ENCODE results near the gene BIRC7. TPM values are rescaled to one million over a fixed set of nuclear protein-coding genes. Genes with fewer than 3 reads are reported as not detected.

BIRC7 gene
- total RNA-seq, 2 experiments from 2014 or later: 0.37 to 0.74 TPM

- ATAC-seq (no peak), DNase-seq (no peak)
- Mint-ChIP-seq H3K27ac (peak overlapping the region; percentile 84), H3K27me3 (ENCODE audit: low read depth) (no peaks in the 10 kb centered on the region), H3K9me3 (ENCODE audit: insufficient read depth) (no peaks in the 10 kb centered on the region), H3K4me3 (peak overlapping the region; percentile 86), H3K4me1 (ENCODE audit: low read depth) (peaks cover 25% of the 10 kb centered on the region), H3K36me3 (ENCODE audit: low read depth) (peaks cover 9% of the 10 kb centered on the region)
- ChIA-PET CTCF (no interaction called here), POLR2A (interaction anchor here (1.5 to 1.7 kb wide), 2 partner anchors 10 to 59 kb away, joined by 4 to 7 read pairs; no protein-coding TSS in a partner anchor)
Observed at GRCh38 chr20:63273635-63274380, 38.1 kb downstream of the BIRC7 start.

- ChIA-PET CTCF (no interaction called here), POLR2A (no interaction called here)
- Mint-ChIP-seq H3K4me1 (ENCODE audit: low read depth) (peaks cover 25% of the 10 kb centered on the region), H3K27ac (no peak overlapping the region), H3K36me3 (ENCODE audit: low read depth) (peaks cover 9% of the 10 kb centered on the region), H3K27me3 (ENCODE audit: low read depth) (no peaks in the 10 kb centered on the region), H3K4me3 (peak overlapping the region; percentile 36), H3K9me3 (ENCODE audit: insufficient read depth) (no peaks in the 10 kb centered on the region)
- ATAC-seq (no peak), DNase-seq (no peak)
Observed at GRCh38 chr20:63274381-63275228, 38.9 kb downstream of the BIRC7 start.

GRCh38 chr20:63275825-63276224, 40.1 kb downstream of the BIRC7 start:
- POLR2A ChIA-PET: no interaction called here
- H3K27me3 Mint-ChIP-seq (ENCODE audit: low read depth): no peaks in the 10 kb centered on the region
- H3K4me1 Mint-ChIP-seq (ENCODE audit: low read depth): peaks cover 25% of the 10 kb centered on the region
- no peak for ATAC-seq
- H3K9me3 Mint-ChIP-seq (ENCODE audit: insufficient read depth): no peaks in the 10 kb centered on the region
- CTCF ChIA-PET: no interaction called here
- peaks cover 12% of the 10 kb centered on the region for H3K36me3 Mint-ChIP-seq (ENCODE audit: low read depth)
- no peak overlapping the region for H3K4me3 Mint-ChIP-seq
- H3K27ac Mint-ChIP-seq: no peak overlapping the region
- DNase-seq: no peak

- Mint-ChIP-seq H3K4me1 (ENCODE audit: low read depth) (peaks cover 21% of the 10 kb centered on the region), H3K4me3 (no peak overlapping the region), H3K9me3 (ENCODE audit: insufficient read depth) (no peaks in the 10 kb centered on the region), H3K36me3 (ENCODE audit: low read depth) (peaks cover 13% of the 10 kb centered on the region), H3K27ac (no peak overlapping the region), H3K27me3 (ENCODE audit: low read depth) (no peaks in the 10 kb centered on the region)
- ATAC-seq (no peak), DNase-seq (no peak)
- ChIA-PET POLR2A (interaction anchor here (0.7 kb wide), 1 partner anchor 10 kb away, joined by 3 read pairs; no protein-coding TSS in a partner anchor), CTCF (no interaction called here)
Observed at GRCh38 chr20:63276956-63277355, 41.3 kb downstream of the BIRC7 start.

- peaks cover 21% of the 10 kb centered on the region for H3K4me1 Mint-ChIP-seq (ENCODE audit: low read depth)
- H3K9me3 Mint-ChIP-seq (ENCODE audit: insufficient read depth): no peaks in the 10 kb centered on the region
- H3K4me3 Mint-ChIP-seq: no peak overlapping the region
- H3K27me3 Mint-ChIP-seq (ENCODE audit: low read depth): no peaks in the 10 kb centered on the region
- no peak overlapping the region for H3K27ac Mint-ChIP-seq
- H3K36me3 Mint-ChIP-seq (ENCODE audit: low read depth): peaks cover 13% of the 10 kb centered on the region
- ATAC-seq: no peak
- CTCF ChIA-PET: no interaction called here
- DNase-seq: no peak
- POLR2A ChIA-PET: interaction anchor here (0.7 kb wide), 1 partner anchor 9 kb away, joined by 3 read pairs; no protein-coding TSS in a partner anchor
Observed at GRCh38 chr20:63277466-63278272, 42.0 kb downstream of the BIRC7 start.

- CTCF ChIA-PET: no interaction called here
- no peaks in the 10 kb centered on the region for H3K9me3 Mint-ChIP-seq (ENCODE audit: insufficient read depth)
- H3K36me3 Mint-ChIP-seq (ENCODE audit: low read depth): peaks cover 13% of the 10 kb centered on the region
- DNase-seq (no peak), ATAC-seq (no peak)
- H3K27ac Mint-ChIP-seq: no peak overlapping the region
- no peaks in the 10 kb centered on the region for H3K27me3 Mint-ChIP-seq (ENCODE audit: low read depth)
- POLR2A ChIA-PET: no interaction called here
- no peak overlapping the region for H3K4me3 Mint-ChIP-seq
- peaks cover 18% of the 10 kb centered on the region for H3K4me1 Mint-ChIP-seq (ENCODE audit: low read depth)
Observed at GRCh38 chr20:63278661-63279060, 43.0 kb downstream of the BIRC7 start.

GRCh38 chr20:63279931-63280330, 44.2 kb downstream of the BIRC7 start:
- no peak for ATAC-seq
- ChIA-PET POLR2A (no interaction called here), CTCF (interaction anchor here (0.6 to 3.0 kb wide), 3 partner anchors 11 to 875 kb away, joined by 3 to 14 read pairs (median 3); no protein-coding TSS in a partner anchor)
- Mint-ChIP-seq H3K4me1 (ENCODE audit: low read depth) (peaks cover 10% of the 10 kb centered on the region), H3K27ac (no peak overlapping the region), H3K27me3 (ENCODE audit: low read depth) (no peaks in the 10 kb centered on the region), H3K9me3 (ENCODE audit: insufficient read depth) (no peaks in the 10 kb centered on the region), H3K36me3 (ENCODE audit: low read depth) (peaks cover 13% of the 10 kb centered on the region), H3K4me3 (no peak overlapping the region)
- DNase-seq: no peak

- ATAC-seq (no peak), DNase-seq (no peak)
- Mint-ChIP-seq H3K9me3 (ENCODE audit: insufficient read depth) (no peaks in the 10 kb centered on the region), H3K36me3 (ENCODE audit: low read depth) (peaks cover 13% of the 10 kb centered on the region), H3K27me3 (ENCODE audit: low read depth) (no peaks in the 10 kb centered on the region), H3K4me3 (no peak overlapping the region), H3K27ac (peak overlapping the region; percentile 46), H3K4me1 (ENCODE audit: low read depth) (peaks cover 6% of the 10 kb centered on the region)
- ChIA-PET CTCF (interaction anchor here (0.6 to 3.0 kb wide), 3 partner anchors 10 to 874 kb away, joined by 3 to 14 read pairs (median 3); no protein-coding TSS in a partner anchor), POLR2A (interaction anchor here (1.1 kb wide), 1 partner anchor 16 kb away, joined by 4 read pairs; no protein-coding TSS in a partner anchor)
Observed at GRCh38 chr20:63280371-63280770, 44.7 kb downstream of the BIRC7 start.

GRCh38 chr20:63280929-63281545, 45.3 kb downstream of the BIRC7 start:
- Mint-ChIP-seq H3K4me1 (ENCODE audit: low read depth) (peaks cover 4% of the 10 kb centered on the region), H3K36me3 (ENCODE audit: low read depth) (peaks cover 13% of the 10 kb centered on the region), H3K4me3 (no peak overlapping the region), H3K27ac (no peak overlapping the region), H3K27me3 (ENCODE audit: low read depth) (no peaks in the 10 kb centered on the region), H3K9me3 (ENCODE audit: insufficient read depth) (no peaks in the 10 kb centered on the region)
- no peak for DNase-seq
- ATAC-seq: no peak
- POLR2A ChIA-PET: interaction anchor here (1.1 kb wide), 1 partner anchor 16 kb away, joined by 4 read pairs; no protein-coding TSS in a partner anchor
- CTCF ChIA-PET: interaction anchor here (3.0 kb wide), 1 partner anchor 58 kb away, joined by 14 read pairs; no protein-coding TSS in a partner anchor

- no peaks in the 10 kb centered on the region for H3K9me3 Mint-ChIP-seq (ENCODE audit: insufficient read depth)
- H3K27me3 Mint-ChIP-seq (ENCODE audit: low read depth): no peaks in the 10 kb centered on the region
- H3K4me3 Mint-ChIP-seq: no peak overlapping the region
- POLR2A ChIA-PET: interaction anchor here (0.7 to 2.8 kb wide), 2 partner anchors 9 to 13 kb away, joined by 3 to 7 read pairs; partner anchors contain the start of gene ARFGAP1
- peaks cover 4% of the 10 kb centered on the region for H3K4me1 Mint-ChIP-seq (ENCODE audit: low read depth)
- peak overlapping the region; percentile 9 for H3K27ac Mint-ChIP-seq
- CTCF ChIA-PET: interaction anchor here (3.0 kb wide), 1 partner anchor 59 kb away, joined by 14 read pairs; no protein-coding TSS in a partner anchor
- DNase-seq (no peak), ATAC-seq (no peak)
- peaks cover 11% of the 10 kb centered on the region for H3K36me3 Mint-ChIP-seq (ENCODE audit: low read depth)
Observed at GRCh38 chr20:63281742-63282665, 46.3 kb downstream of the BIRC7 start.

All from activated CD8-positive, alpha-beta T cell treated with anti-CD3 and anti-CD28 coated beads, Interleukin-2, amount 10 ng/mL, durations not matched to agents 7 days and 5 days (primary cell).